ENCODE results near the gene EIF4A2. TPM values are rescaled to one million over a fixed set of nuclear protein-coding genes. Genes with fewer than 3 reads are reported as not detected.

The EIF4A2 gene
- total and polyA plus RNA-seq, 9 of the 15 experiments (the other 6 are each of a cell fraction or from before 2014, with no cell fraction given), result 307 to 754 (median 435) TPM

- TF ChIP-seq PCBP2 (IDR thresholded peaks at IDR 0.05; ENCODE audit: low read depth, low read length, poor library complexity, severe bottlenecking) (no peak), RFX1 (IDR thresholded peaks at IDR 0.05) (no peak), HNRNPK (IDR thresholded peaks at IDR 0.05; ENCODE audit: low read depth, low read length, poor library complexity, severe bottlenecking) (no peak), ARID1B (IDR thresholded peaks at IDR 0.05) (no peak), RFX5 (IDR thresholded peaks at IDR 0.05; ENCODE audit: low read depth, low read length) (no peak), HLTF (IDR thresholded peaks at IDR 0.05) (no peak), ZFX (CRISPR knock-in tag; IDR thresholded peaks at IDR 0.05) (no peak), SAFB (IDR thresholded peaks at IDR 0.05; ENCODE audit: borderline replicate concordance, low read depth, low read length) (no peak), POLR2H (tag; IDR thresholded peaks at IDR 0.05; ENCODE audit: low read depth) (peak; percentile 65; the same call in 1 of the 2 replicates), GTF2A2 (tag; IDR thresholded peaks at IDR 0.05) (no peak), PREB (CRISPR knock-in tag; IDR thresholded peaks at IDR 0.05) (no peak), USF2 (CRISPR knock-in tag; IDR thresholded peaks at IDR 0.05) (no peak), TAF1 (IDR thresholded peaks at IDR 0.05; ENCODE audit: control insufficient read depth, extremely low read depth, insufficient read depth, low read length, severe bottlenecking) (peak; percentile 23), ZNF699 (CRISPR knock-in tag; IDR thresholded peaks at IDR 0.05; ENCODE audit: insufficient replicate concordance) (no peak), NCOR1 (IDR thresholded peaks at IDR 0.05) (0 out of 2 replicates have a peak, but pooled peaks have one; percentile 5), ZNF253 (CRISPR knock-in tag; conservative IDR thresholded peaks at IDR 0.05) (peak; percentile 50), ZNF140 (CRISPR knock-in tag; IDR thresholded peaks at IDR 0.05) (no peak), ZBTB7A (IDR thresholded peaks at IDR 0.05; ENCODE audit: borderline replicate concordance, control insufficient read depth, low read depth, low read length) (no peak), TAF7 (tag; IDR thresholded peaks at IDR 0.05) (no peak), TCF7 (IDR thresholded peaks at IDR 0.05; ENCODE audit: borderline replicate concordance) (no peak), CTBP1 (IDR thresholded peaks at IDR 0.05; ENCODE audit: borderline replicate concordance) (no peak)
- TF ChIP-seq, protein P1, sequence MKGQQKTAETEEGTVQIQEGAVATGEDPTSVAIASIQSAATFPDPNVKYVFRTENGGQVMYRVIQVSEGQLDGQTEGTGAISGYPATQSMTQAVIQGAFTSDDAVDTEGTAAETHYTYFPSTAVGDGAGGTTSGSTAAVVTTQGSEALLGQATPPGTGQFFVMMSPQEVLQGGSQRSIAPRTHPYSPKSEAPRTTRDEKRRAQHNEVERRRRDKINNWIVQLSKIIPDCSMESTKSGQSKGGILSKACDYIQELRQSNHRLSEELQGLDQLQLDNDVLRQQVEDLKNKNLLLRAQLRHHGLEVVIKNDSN (CRISPR knock-in tag; IDR thresholded peaks at IDR 0.05), result no peak
- TF ChIP-seq, protein P2, sequence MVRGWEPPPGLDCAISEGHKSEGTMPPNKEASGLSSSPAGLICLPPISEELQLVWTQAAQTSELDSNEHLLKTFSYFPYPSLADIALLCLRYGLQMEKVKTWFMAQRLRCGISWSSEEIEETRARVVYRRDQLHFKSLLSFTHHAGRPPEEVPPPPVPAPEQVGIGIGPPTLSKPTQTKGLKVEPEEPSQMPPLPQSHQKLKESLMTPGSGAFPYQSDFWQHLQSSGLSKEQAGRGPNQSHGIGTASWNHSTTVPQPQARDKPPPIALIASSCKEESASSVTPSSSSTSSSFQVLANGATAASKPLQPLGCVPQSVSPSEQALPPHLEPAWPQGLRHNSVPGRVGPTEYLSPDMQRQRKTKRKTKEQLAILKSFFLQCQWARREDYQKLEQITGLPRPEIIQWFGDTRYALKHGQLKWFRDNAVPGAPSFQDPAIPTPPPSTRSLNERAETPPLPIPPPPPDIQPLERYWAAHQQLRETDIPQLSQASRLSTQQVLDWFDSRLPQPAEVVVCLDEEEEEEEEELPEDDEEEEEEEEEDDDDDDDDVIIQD (CRISPR knock-in tag; IDR thresholded peaks at IDR 0.05), result no peak
Observed at GRCh38 chr3:186790261-186790981, 7.0 kb downstream of the EIF4A2 start (continued).

Measured in K562 (cell line).